Activated CD4-positive, alpha-beta T cell treated with anti-CD3 and anti-CD28 coated beads, Interleukin-2, amount 50 U/mL, for 16 hours (primary cell): ENCODE data around the gene TGM4.
"Not testable (repeated sequence)": the region's sequence is repeated elsewhere in the genome, so short reads cannot be mapped to it uniquely, and the experiment has no call there.

ENCODE experiments used
- DNase-seq: peaks from one replicate; pipeline ENCODE4 v3.0.0-alpha.2; 2020

TGM4 gene

DNA sequence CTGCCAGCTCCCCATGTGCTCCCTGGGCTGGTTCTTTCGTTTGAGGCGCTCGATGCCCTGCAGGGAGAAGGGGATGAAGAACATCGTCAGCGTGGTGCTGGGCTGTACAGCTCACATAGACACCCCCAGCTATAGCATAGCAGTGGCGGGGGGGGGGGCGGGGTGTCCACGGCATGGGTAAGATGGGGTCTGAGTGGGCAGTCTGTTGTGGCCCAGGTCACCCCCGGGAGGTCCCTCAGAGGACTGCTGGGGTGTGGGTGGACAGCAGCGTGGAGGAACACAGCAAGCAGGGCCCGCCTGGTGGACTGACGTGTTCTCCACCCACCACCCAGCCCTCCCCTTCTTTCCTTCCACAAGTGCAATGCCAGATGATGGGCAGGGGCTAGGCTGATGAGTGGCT lies 43.7 kb downstream of the TGM4 start:
- DNase-seq: no peak

- no peak for DNase-seq
Observed at GRCh38 chr3:44918581-44918980, 44.2 kb downstream of the TGM4 start.

GRCh38 chr3:44920081-44920480 lies 45.7 kb downstream of the TGM4 start:
- DNase-seq: no peak

- DNase-seq: no peak
Observed at GRCh38 chr3:44923632-44924456, 49.4 kb downstream of the TGM4 start.

- DNase-seq: no peak
Observed at GRCh38 chr3:44924457-44925084, 50.2 kb downstream of the TGM4 start.

DNA sequence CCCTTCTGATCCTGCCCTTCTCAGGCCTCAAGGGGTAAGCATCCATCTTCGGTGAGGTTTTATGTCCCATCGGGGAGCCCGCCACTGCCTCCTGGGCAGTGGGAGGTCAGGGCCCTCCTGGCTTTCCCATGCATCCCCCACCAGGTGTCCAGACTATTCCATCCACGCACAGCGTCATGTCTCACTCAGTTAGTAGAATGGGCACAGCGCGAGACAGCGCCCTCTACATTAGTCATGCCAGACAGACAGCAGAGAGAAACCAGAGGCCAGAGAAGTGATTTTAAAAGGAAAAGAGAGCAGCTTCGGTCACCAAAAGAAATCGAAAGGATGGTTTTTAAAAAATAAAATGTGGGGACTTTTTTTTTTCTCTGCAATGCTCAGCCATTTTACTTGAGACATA lies 51.8 kb downstream of the TGM4 start:
- no peak for DNase-seq

- DNase-seq: no peak
Observed at GRCh38 chr3:44926921-44927320, 52.5 kb downstream of the TGM4 start.

DNA sequence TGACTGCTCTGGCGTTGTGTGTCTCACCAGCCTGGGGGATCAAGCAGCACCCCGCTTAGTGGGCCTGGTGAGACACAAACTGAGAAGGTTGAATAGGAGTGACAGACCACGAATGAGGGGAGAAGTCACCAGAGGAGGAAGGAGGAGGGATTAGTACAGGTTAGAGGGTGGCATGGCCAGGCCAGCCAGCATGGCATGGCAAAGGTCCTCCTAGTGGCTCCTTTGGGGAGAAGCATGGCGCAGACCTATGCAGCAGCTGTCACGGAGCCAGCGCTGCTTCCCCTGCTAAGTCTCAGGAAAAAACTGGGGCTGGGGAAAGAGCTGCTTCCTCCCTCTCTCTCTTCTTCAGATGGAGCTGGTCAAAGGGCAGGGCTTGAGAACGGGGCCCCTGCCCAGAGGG lies 53.0 kb downstream of the TGM4 start:
- no peak for DNase-seq

DNA sequence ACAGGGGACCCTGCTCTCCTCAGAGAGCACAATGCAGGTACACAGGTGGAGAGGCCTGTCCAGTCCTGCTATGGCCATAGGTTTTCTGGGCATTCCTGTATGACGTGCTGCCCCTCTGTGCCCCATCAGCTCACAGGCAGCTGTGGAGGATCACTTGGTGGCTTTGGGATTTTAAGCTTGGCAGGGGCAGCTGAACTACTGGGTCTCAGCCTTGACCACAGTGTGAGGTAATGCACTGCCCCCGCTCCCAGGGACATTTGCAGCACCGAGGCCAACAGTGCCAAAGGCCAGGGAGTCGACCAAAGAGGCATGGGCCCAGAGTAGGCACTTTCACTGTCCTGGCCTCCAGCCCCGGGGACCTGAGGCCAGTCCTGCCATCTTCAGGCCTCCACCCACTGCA lies 55.4 kb downstream of the TGM4 start:
- no peak for DNase-seq

DNA sequence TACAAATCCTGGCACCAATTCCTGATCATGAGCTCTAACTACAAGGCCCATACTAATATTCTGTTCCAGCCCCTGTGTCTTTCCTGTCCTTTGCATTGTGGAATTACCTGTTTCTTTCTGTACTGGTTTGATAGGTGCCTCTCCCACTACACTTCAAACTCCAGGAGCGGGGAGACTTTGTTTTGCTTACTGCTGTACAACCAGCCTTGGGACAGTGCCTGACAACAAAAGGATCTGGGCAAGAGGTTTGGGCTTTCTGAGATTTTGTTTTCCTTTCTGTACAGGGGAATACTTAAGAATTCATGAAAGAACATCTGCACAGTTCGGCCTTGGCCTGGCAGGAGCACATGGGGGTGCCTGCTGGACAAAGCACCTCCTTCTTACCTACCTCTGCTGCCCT lies 56.5 kb downstream of the TGM4 start:
- no peak for DNase-seq

- DNase-seq: no peak
Observed at GRCh38 chr3:44931791-44932190, 57.4 kb downstream of the TGM4 start.

GRCh38 chr3:44932271-44932670 lies 57.9 kb downstream of the TGM4 start:
- no peak for DNase-seq

- no peak for DNase-seq
Observed at GRCh38 chr3:44932986-44933944, 58.9 kb downstream of the TGM4 start.

GRCh38 chr3:44939581-44940036 lies 65.2 kb downstream of the TGM4 start:
- DNase-seq: no peak

DNA sequence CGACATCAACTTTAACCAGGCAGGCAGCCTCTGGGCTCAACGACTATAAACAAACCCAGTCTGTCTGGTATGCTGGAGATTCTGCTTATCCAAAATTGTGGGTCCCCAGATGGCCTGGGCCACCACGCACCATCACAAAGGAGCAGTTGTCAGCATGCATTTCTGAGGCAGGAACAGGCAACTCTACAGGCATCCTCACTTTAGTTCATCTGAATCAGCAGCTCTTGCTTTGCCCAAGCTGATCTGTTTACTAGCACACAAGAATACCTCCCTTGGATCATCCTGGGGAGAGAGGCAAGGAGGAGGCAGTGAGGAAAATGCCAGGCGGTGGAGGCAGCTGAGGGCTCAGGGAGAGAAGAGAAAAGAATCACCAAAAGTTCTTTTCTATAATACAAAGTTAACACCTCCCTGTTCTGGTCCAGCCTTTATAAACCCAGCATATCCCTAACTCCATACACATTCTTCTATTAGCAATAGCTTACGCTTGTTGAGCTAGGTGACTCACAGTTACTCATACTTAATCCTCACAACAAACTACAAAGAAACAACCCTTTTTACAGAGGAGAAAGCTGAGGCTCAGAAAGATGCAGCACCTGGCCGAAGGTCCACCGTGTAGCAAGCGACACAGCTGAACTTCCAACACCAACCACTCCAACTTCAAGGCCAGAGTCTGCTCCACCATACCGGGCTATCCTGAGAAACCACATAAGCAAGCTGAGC lies 68.0 kb downstream of the TGM4 start:
- DNase-seq: no peak

- no peak for DNase-seq
Observed at GRCh38 chr3:44948239-44948638, 73.8 kb downstream of the TGM4 start.

- DNase-seq: not testable (repeated sequence)
Observed at GRCh38 chr3:44949770-44950169, 75.4 kb downstream of the TGM4 start.

DNA sequence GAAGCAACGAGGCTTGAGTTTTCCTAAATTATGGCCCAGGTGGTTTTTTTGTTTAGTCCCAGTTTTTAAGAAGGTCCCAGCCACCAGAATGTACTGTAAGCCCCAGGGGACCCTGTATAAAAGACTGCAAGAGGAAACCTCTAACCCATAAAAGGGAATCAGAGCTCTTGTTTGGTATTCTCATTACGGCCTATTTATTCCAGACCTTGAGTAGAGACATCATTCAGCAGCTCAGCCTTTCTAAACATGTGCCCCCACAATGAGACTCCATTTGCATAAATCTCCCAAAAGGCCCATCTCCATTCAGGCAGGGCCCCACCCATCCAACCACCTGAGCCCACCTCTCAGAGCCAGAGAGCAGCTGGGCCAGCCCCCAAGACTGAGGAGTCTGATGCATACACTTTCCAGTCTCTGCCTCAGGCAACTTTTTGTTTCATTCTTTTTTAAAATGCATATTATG lies 75.9 kb downstream of the TGM4 start:
- DNase-seq: no peak

DNA sequence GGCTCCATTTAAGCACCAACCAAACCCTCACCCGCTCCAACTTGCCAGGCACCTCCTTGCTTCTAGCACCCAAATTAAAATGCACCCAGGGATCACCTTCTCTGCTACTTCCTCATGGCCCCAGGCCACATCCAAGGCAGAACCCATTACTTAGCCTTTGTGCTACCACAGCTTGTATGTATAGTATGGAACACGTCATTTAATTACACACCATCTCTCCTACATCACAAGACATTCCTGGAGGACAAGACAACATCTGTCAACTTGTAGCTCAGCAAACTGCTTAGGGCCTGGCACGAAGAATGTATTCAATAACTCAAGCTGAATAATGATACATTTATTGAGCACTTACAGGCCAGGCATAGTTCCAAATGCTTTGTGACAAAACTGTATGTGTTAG lies 78.3 kb downstream of the TGM4 start:
- no peak for DNase-seq

- no peak for DNase-seq
Observed at GRCh38 chr3:44954304-44954703, 79.9 kb downstream of the TGM4 start.

DNA sequence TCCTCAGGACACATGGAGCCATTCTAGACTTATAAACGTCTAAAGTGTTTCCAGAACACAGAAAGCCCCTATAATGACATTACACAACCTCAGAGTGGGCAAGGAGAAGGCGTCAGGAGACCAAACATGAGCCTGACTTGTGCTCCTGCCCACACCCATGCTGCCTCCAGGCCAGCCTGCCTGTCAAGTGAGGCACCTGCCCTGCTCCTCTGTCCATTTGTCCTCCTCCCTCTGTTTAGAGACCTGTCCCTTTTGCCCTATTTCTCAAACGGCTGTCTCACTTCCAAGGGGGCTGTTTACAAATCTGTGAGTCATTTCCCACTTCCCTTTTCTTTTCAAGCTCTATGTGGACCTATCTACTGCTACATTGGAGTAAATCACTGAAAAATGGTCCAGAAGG lies 80.6 kb downstream of the TGM4 start:
- DNase-seq: no peak

GRCh38 chr3:44955917-44956316 lies 81.5 kb downstream of the TGM4 start:
- no peak for DNase-seq

DNA sequence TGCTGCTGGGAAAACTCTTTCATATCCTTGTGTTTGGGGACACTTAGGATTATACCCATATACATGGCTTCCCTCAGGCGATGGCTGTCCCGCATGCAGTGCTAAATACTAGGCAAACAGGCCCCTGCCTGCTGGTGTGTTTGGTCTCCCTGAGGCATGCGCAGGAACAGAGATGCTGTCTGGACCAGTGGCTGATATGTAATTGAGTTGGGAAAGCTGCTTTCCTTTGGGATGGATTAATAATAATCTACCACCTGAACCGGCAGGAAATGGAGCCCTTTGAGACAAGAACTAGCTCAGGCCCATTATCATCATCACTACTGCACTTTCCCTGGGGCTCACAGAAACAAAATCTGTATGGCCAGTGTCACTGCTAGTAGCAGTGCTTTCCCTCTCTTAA lies 83.6 kb downstream of the TGM4 start:
- DNase-seq: no peak
